Measurements from ENCODE around the gene WDR37.
"Not testable (repeated sequence)": the region's sequence is repeated elsewhere in the genome, so short reads cannot be mapped to it uniquely, and the experiment has no call there.

The WDR37 gene

DNA sequence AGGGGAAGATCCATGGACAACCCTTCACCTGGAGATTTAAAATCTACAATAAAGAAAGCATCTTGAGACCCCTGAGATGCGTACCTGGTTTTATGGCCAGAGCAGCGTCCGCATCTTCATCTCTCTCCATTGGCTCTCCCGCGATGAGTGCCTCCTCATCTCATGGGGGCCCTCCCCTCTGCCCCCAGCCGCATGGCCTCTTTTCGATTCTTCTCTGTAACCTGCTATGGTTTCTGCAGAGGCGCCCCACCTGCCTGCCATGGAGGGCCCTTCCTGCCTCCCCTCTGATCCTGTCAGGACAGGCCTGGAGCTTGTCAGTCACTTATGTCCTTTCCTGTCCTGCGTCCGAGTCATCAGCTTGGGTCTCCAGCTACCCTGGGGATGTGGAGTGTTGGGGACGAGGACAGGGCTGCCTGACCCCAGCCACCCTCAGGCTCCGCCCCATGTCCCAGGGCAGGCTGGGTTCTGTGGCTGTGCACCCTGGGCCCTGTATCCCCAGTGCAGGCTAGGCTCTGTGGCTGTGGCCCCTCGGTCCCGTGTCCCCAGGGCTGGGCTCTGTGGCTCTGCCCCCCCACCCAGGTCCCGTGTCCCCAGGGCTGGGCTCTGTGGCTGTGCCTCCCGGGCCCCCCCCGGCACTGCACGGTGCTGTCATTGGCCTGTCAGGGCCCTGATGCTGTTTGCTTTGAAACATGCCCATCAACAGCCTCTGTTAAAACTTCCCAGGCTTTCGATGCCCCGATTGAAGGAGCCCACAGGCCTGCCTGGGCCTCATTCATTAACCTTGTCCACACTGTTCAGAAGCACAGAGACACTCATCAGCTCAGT lies 99.8 kb downstream of the WDR37 start:
- DNase-seq = no peak

DNA sequence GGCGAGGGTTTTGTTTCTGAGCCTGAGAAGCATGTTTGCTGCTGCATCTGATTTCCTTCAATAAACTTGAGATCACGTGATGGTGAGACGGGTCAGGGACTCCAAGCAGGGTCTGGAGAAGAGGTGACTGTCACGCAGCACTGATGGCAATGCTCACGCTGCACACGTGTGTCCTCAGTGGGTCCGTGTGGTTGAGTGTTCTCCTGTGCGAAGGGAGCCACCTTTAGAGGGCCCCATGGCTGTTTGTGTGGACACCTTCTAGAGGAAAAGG lies 100.4 kb downstream of the WDR37 start:
- no peak for DNase-seq

DNA sequence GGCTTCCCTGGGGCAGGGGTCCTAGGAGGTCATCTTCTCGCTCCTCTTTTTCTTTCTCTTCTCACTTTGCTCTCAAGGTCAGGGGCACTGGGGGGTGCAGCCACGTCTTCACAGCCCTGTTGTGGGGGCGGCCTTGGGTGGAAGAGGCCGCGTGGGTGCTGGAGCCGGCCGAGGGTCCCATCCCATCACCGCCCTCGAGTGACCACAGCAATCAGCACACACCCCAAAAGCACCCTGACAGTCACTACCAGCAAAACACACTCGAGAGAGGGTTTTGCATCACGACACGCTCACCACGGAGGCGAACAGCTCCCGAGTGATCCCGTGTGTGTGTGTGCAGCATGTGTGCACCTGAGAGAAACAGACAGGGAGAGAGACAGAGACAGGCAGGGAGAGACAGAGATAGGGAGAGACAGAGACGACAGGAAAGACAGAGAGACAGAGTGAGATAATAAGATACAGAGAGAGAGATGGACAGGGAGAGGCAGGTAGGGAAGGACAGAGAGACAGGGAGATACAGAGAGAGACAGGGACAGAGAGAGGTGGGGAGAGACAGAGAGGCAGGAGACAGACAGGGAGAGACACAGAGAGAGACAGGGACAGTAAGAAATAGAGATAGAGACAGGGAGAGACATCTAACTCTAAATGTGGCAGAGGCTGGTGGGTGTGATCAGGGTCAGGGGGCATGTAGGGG lies 100.9 kb downstream of the WDR37 start:
- DNase-seq = no peak

DNA sequence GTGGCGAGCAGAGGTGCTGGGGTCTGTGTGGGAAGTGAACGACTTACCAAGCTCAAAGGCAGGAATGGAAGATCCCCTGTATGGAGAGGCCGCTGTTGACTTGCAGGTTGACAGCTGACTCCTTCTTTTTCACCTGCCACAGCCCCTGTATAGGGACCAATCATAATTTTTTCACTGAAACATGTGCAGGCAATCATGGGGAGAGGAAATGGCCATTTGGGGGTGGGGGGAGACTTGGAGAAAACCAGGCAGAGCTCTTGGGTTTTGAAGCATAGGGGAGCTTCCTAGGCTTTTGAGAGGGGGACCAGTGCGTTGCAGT lies 101.4 kb downstream of the WDR37 start:
- no peak for DNase-seq

DNA sequence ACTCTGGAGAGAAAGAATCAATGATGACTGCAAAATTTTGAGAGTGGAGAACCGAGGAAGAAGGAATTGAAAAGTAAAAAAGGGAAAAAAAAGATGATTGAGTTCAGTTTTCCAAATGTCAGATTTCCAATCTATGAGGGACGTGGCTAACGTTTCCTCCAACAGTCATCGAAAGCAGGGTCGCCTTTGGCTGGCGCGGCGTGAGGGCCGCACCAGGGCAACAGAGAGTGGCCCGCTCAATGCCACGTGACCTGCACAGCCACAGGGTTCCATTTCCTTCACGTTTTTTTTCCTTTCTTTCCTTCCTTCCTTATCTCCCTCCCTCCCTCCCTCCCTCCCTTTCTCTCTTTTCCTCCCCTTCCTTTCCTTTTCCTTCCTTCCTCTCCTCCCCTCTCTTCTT lies 101.9 kb downstream of the WDR37 start:
- no peak for DNase-seq

DNA sequence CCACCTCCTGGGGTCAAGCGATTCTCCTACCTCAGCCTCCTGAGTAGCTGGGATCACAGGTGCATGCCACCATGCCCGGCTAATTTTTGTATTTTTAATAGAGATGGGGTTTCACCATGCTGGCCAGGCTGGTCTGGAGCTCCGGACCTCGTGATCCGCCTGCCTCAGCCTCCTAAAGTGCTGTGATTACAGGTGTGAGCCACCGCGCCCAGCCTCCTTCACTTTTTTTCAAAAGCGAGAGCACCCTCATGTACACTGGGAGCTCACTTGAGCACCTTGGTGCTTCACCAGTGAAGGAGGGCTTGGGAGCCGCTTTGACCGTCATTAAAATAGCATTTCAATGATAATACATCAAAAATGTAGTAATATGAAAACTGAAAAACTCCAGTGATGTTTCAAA lies 102.4 kb downstream of the WDR37 start:
- not testable (repeated sequence) for DNase-seq

DNA sequence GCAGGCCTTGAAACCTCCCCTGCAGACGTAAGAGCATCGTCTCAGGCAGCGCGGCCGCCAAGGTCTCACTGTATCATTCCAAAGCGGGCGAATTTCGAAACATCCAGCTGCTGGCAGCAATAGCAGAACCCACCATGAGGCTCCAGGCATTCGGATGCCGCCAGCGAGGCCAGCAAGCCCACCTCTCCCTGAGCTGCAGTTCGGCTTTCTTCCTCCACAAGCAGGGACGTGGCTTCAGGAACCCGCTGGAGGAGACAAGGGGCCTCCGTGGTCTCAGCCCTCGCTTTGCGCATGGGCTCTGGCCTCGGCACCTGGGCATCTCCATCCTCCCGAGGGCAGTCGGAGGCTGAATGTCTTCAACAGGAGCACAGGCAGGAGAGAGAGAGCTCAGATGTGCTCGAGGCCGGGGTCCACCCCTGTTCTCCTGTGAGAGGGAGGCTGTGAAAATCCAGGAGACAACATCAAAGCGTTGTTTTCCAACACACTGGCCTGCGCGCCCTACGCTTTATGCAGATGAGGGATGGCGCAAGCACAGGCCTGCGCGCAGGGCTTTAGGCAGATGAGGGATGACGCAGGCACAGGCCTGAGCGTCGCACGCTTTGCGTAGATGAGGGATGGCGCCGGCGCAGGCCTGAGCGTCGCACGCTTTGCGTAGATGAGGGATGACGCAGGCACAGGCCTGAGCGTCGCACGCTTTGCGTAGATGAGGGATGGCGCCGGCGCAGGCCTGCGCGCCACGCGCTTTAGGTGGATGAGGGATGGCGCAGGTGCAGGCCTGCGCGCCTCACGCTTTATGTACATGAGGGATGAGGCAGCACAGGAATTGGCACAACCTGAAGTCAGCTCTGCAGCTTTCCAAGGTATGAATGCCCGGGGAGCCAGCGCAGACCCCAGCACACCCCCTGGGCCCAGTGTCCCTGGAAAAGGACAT lies 103.2 kb downstream of the WDR37 start:
- no peak for DNase-seq

DNA sequence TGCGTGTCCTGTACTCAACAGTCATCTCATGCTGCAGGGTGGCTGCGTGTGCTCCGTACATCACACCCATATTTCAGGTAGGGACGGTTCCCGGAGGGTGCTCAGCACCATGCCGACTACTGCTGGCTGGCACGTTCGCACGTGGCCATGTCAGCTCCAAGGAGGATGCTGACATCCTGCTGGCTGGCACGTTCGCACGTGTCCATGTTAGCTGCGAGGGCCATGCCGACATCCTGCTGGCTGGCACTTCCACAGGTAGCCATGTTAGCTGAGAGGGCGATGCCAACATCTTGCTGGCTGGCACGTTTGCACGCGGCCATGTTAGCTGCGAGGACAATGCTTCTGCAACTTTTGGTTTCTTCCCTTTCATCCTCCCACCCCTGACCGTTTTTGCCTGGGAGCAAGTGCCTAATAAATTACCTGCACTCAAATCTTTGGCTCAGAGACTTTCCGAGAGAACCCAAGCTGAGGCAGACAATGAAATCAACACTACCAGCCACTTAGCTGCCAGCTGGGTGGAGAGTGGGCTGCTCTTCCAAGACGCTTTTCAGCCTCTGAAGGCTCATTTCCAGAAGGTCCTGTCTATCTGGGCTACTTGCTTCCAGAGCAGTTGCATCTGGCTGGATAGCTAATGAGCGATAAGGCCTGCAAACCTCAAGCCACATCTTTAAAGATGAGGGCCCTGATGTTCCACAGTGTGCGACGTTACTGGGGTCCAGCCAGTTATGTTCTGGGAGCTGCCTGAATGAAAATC lies 104.6 kb downstream of the WDR37 start:
- no peak for DNase-seq

DNA sequence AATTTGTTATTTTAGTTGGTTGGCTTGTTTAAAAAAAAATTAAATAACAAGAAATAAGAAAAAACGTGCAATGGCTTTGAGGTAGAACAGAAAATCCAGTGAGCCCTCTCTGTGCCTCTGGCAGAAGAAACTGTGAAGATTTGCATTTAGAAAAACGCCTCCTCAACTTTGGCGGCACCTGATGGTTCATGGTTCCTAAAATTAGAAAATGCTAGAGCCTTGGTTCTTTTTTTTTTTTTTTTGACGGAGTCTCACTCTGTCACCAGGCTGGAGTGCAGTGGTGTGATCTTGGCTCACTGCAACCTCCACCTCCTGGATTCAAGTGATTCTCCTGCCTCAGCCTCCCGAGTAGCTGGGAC lies 105.1 kb downstream of the WDR37 start:
- DNase-seq = not testable (repeated sequence)

DNA sequence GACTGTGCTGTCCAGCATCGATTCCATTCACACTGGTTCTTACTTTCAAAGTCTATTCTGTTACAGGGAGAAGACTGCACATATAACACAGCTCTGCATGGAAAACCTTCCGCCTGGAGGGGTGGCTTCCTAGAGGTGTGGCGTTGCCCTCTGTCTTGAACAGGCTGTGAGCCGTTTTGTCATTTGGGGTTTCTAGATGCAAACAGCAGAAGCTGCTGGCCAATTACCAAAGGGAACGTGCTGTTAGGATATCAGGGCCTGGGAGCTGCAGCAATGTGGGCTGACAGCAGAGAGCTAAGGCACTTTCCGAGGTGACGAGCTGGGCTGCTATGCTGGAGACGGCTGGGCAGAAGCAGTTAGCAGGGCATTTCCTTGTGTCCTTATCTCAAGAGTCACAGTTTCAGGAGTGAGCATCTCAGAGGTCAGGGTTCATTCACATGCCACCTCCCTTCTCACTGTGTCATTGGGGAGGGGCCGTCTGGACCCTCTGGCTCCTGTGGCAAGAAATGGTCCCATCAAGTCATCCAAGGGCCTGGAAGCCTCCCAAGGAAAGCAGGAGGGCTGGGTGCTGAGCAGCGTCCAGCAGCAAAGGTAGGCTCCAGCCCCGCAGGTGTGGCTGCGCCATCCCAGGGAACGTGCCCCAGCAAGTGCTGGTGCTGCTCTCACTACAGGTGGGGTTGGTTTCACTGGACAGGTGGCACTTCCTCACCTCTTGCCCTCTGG lies 106.5 kb downstream of the WDR37 start:
- no peak for DNase-seq

DNA sequence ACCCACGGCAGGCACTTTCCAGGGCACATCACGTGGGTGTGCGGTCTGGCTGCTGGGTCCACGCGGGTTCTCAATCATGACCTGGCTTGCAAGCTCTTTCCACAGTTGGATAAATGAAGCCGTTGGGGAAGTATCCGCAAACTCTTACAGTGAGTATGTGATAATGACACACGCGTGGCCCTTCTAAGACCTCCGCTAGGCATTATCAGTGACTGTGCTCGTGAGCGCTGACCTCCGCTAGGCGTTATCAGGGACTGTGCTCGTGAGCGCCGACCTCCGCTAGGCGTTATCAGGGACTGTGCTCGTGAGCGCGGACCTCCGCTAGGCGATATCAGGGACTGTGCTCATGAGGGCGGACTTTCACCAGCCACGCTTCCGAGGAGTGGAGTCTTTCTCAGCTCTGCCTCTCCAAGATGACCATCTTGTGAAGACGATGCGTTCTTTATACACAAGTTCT lies 107.0 kb downstream of the WDR37 start:
- DNase-seq = no peak

DNA sequence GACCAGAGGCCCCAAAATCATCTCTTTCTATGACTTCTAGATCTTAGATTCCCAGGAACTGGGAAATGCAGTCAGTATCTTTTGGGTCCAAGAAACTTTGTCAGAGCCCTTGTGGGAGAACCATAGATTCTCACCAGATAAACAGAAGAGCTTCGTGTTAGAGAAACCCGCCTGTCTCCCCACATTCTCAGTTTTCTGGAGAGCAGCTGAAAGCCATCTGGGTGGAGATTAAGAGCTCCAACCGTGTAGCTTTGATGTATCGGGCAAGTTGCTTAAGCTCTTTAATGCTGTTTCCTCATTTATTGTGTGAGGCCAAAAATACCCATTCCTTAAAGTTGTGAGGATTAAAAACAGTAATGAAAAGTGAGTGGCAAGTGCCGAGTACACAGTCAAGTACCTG lies 107.6 kb downstream of the WDR37 start:
- DNase-seq = no peak

DNA sequence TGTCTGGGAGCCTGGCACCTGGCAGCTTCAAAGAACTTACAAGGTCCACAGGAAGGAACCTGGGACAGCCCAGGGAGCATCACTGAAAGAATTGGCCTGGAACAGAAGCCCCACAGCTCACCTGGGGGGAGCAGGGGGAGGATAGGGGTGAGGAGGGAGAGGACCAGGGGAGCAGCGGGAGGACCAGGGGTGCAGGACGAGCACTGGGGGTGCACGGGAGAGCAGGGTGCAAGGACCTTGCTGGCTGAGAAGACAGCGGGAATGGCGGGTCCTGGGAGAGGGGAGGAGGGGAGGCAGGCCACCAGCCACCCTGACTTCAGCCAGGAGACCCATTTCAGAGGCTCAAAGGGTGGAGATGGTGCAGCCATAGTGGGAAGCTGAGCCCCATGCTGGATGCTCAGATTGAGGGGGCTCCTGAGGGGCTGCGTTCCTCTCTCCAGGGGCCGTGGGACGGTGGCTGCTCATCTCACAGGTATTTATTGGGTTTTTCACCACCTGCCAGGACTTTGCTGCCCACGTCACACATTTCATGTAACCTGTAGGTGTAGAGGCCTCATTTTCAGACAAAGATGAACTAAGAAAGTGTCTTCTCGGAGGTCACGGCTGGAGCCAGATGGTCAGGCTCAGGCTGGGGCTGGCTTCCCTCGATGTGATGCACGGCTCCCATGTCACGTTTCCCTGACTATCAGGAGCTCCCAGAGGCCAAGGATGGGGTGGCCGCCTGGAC lies 110.1 kb downstream of the WDR37 start:
- peak; percentile 5 for DNase-seq

DNA sequence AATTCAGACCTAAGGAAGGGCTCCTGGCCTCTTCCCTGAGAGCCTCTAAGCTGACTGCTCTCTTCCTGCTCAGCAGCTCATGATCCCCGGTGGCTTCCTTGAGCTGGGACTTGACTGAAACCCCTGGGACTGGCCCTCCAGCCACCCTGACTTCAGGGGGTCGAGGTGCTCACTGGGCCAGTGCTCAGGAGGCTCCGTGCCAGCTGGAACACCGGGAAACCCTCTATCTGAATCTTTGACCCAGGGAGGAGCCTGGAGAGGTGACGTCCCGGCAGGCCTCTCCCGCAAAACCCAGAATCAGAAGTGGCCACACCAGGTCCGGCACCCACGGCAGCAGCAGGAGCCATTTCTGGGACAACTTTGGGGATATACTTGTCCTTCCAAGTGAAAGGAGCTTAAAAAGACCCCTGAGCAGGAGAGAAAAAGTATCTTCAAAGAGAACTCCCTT lies 110.7 kb downstream of the WDR37 start:
- DNase-seq = no peak

DNA sequence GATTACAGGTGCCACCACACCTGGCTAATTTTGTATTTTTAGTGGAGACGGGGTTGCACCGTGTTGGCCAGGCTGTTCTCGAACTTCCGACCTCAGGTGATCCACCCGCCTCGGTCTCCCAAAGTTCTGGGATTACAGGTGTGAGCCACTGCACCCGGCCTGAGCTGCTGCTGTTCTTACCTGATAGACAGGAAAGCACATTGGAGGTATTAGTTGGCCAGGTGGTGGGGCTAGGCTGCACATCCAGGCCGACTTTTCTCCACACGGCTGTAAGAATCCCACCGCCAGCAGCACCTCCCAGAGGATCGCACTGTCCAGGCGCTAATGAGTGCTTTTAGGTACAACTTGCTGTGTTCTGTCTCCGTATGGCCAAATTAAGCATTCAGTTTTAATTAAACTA lies 112.6 kb downstream of the WDR37 start:
- no peak for DNase-seq

DNA sequence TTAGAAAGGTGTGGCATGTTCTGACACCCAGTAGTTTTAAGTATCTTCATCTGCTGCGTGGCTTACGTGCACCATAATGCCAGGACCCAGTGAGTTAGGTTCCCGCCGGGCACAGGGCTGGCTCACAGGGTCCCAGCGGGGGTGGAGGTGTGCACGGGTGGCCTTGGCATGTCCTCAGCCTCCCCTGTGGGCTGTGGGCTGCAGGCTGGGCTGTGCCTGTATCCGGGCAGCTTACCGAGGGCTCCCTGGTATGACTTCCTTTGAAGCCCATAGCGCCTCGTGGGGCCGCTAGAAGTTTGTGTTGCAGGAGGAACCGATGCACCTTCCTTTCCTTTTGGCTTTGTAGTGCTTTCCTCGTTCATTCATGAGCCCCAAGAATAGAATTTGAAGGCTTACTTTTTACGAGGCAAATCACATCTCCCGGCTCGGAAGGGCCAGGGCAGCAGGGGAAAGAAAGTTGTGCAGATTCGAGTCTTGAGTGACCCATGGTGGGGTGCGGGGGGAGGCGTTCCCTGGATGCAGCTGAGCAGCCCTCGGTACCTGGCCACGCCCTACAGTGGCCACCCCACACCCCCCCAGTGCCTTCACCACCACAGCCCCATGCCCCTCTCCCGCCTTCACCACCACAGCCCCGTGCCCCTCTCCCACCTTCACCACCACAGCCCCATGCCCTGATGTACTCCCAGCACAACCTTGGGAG lies 113.2 kb downstream of the WDR37 start:
- DNase-seq = peak; percentile 16

DNA sequence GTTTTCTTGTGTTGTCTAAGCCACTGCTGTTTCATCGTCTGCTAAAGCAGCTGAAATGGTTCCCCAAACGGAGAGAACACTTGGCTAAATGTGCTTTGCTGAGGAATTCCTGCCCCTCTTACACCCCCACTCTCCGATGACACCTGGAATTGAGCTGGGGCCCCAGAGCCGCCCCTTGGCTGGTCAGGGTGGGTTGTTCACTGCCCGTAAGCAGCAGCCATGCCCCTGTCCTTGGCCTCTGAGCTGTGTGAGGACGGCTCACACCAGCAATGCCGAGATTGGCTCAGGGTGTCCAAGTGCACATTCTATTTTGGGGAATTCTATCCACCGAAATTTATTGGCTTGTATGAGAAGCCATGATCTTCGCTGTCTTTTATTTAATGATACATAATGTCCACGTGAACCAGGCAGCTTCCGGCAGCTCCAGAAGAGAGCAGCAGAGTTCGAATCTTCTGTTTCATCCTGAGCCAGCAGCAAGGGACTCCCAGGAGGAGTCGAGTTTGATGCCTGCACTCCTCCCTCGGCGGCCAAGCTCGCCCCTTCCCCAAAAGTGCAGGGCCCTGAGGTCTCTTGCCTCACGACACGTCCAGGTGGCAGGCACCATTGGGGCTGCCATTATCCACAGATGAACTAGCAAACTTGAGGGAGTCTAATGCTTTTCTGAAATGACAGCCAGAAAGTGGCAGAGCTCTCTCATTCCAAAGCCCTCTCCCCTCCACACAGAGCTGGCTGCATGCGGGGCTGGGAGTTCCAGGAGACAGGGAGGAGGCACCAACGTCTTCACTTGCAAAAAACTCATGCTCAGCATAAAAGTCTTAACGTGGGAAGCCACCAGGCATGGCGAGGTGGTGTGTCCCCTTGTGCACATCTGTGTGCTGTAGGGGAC lies 114.0 kb downstream of the WDR37 start:
- DNase-seq = peak; percentile 4

DNA sequence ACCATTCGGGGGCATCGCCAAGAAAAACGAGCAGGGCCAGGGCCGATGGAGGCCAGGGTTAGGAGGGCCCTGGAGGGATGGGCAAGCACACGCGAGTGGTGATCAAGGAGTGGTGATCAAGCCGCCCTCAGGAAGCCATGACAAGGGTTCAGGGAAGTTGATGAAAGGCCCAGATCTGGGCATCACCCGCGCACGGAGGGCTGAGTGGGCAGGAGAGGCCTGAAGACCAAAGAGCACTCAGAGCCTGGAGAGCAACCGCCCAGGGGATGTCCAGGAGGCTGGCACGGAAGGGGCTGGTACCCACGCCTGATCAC lies 114.6 kb downstream of the WDR37 start:
- DNase-seq = no peak

DNA sequence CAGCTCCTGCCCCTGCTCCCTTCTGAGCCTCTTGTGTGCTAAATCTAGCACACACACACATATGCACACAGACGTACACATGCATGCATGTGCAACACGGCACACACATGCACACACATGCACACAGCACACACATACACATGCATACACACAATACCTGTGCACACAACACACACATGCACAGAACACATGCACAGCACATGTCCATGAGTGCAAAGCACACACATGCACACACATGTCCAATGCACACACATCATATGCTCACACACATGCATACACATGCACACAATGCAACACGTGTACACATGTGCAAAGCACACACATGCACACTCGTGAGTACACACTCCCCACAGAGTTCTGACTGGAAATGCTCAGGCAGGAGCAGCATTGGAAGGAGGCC lies 115.0 kb downstream of the WDR37 start:
- DNase-seq = no peak

DNA sequence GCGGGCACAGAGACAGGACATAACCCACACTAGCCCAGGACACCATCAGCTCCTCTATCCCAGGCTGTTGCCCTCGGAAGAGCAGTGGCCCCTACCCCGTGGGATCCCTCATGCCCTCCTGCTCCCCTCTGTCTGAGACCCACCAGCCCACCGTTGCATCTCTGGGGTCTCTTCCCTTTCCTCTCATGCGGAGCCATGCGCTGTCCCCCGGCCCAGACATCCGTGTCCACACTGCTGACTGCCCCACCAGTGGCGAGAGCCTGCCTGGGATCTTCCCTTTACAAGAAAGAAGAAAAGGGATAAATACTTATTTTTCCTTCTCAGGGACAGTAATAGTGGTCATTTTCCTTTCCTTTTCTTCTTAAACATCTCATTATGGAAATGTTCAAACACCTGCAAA lies 115.4 kb downstream of the WDR37 start:
- no peak for DNase-seq
